HT1080 (cell line): ENCODE results near the gene INSM2. TPM values are rescaled to one million over a fixed set of nuclear protein-coding genes. Genes with fewer than 3 reads are reported as not detected.
A peak's percentile ranks its signal among the peaks of the same experiment; 100 is the strongest.

Source experiments
- DNase-seq: peaks from one replicate; pipeline ENCODE4 v3.0.0-alpha.2; 2015; ENCODE audit warnings: low read depth
- polyA plus RNA-seq, 2 experiments: library from polyadenylated mRNA; depleted of rRNA; stranded (reverse); fragments of >200 nt; gene quantifications; 2 replicates each; pipeline ENCODE4 v1.2.3, GENCODE V29; 2015
- total RNA-seq: library from RNA; depleted of rRNA; stranded (reverse); fragments of >200 nt; shearing (Covaris generic); gene quantifications from 2 replicates; pipeline ENCODE4 v1.2.3, GENCODE V29; 2014; rRNA removed

The INSM2 gene
- total RNA-seq = 0.02 TPM in 1 of 2 replicates, not detected in the other
- not detected in 2 replicates for polyA plus RNA-seq (2015; cell fraction: cytosol; rRNA removed)
- polyA plus RNA-seq (2015; cell fraction: nucleus; rRNA removed) = not detected in 2 replicates

GRCh38 chr14:35533357-35534207 lies at the start of gene INSM2:
Gene INSM2, plus strand, starts transcription at chr14:35534164. Its CDS starts 89 bp downstream, at chr14:35534253.
- peak; percentile 80 for DNase-seq

GRCh38 chr14:35492569-35493014 lies 41.4 kb upstream of the INSM2 start:
- no peak for DNase-seq

GRCh38 chr14:35495278-35495677 lies 38.7 kb upstream of the INSM2 start:
- DNase-seq = no peak

GRCh38 chr14:35499180-35499579 lies 34.8 kb upstream of the INSM2 start:
- DNase-seq = no peak

- no peak for DNase-seq
Observed at GRCh38 chr14:35503646-35504045, 30.3 kb upstream of the INSM2 start.

GRCh38 chr14:35504260-35504659 lies 29.7 kb upstream of the INSM2 start:
- no peak for DNase-seq

- DNase-seq = no peak
Observed at GRCh38 chr14:35506461-35506860, 27.5 kb upstream of the INSM2 start.

GRCh38 chr14:35506927-35507326 lies 27.0 kb upstream of the INSM2 start:
- peak; percentile 91 for DNase-seq

- no peak for DNase-seq
Observed at GRCh38 chr14:35509846-35510245, 24.1 kb upstream of the INSM2 start.

GRCh38 chr14:35512765-35513164 lies 21.2 kb upstream of the INSM2 start:
- DNase-seq = no peak

GRCh38 chr14:35515916-35516315 lies 18.0 kb upstream of the INSM2 start:
- no peak for DNase-seq

GRCh38 chr14:35519986-35520385 lies 14.0 kb upstream of the INSM2 start:
- no peak for DNase-seq

- DNase-seq = no peak
Observed at GRCh38 chr14:35525695-35526094, 8.3 kb upstream of the INSM2 start.

- DNase-seq = no peak
Observed at GRCh38 chr14:35526962-35527361, 7.0 kb upstream of the INSM2 start.

- DNase-seq = no peak
Observed at GRCh38 chr14:35531960-35532747, 1.8 kb upstream of the INSM2 start.

GRCh38 chr14:35532783-35533356 lies 1.1 kb upstream of the INSM2 start:
- DNase-seq = no peak

GRCh38 chr14:35534208-35534872 lies 376 bp downstream of the INSM2 start:
- no peak for DNase-seq

GRCh38 chr14:35534873-35535482 lies 1.0 kb downstream of the INSM2 start:
- peak; percentile 66 for DNase-seq

- DNase-seq = no peak
Observed at GRCh38 chr14:35535483-35536112, 1.6 kb downstream of the INSM2 start.

GRCh38 chr14:35539969-35540368 lies 6.0 kb downstream of the INSM2 start:
- no peak for DNase-seq
